GM19372 (cell line): ENCODE results near the gene BAG5.

ENCODE experiments used
- ATAC-seq: cut with Tn5 transposase; IDR thresholded peaks from one replicate; pipeline ENCODE4 v1.9.1; 2021; ENCODE audit warnings: mild to moderate bottlenecking, low read depth, moderate library complexity; ENCODE audit not compliant: unreplicated experiment

The BAG5 gene

GRCh38 chr14:103547941-103548462 is 14.5 kb downstream of the BAG5 start:
- ATAC-seq = no peak

GRCh38 chr14:103547455-103547940 is 15.0 kb downstream of the BAG5 start:
- no peak for ATAC-seq

DNA sequence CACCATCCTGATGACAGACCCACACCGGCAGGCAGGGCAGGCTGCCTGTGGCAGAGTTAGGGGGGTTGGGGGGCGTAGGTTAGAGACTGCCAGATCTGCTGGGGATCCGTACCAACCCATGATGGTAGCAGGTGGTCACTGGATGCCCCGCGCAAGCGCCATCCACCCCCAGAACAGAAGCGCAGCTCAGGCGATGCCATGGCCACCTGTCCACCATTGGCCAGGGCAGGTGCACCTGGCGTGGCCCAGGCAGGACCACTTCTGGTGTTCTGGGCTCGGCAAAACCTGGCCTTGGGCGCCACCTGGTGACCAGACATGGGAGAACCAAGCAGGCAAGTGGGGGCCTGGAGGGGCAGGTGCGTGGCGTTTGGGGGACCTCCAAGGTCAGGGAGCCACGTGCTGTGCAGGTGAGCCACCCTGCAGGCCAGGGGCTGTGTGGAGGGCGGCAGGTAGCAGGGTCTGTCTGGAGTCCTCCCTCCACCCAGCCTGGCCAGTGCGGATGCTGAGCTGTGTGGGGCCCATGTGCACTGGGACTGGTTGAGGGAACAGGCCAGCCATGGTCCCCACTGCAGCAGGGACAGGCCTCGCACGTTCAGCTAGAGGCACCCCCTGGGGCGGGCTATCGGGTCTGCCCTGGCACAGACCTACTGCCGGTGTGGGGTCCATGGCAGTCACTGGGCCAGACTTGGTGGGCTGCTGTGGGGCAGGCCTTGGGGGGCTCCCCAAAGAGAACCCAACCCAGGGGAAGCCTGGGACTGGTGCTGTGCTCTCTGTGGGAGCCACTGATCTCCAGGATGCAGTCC is 15.6 kb downstream of the BAG5 start:
- ATAC-seq = no peak

- ATAC-seq = no peak
Measured at GRCh38 chr14:103545915-103546651, 16.4 kb downstream of the BAG5 start.

DNA sequence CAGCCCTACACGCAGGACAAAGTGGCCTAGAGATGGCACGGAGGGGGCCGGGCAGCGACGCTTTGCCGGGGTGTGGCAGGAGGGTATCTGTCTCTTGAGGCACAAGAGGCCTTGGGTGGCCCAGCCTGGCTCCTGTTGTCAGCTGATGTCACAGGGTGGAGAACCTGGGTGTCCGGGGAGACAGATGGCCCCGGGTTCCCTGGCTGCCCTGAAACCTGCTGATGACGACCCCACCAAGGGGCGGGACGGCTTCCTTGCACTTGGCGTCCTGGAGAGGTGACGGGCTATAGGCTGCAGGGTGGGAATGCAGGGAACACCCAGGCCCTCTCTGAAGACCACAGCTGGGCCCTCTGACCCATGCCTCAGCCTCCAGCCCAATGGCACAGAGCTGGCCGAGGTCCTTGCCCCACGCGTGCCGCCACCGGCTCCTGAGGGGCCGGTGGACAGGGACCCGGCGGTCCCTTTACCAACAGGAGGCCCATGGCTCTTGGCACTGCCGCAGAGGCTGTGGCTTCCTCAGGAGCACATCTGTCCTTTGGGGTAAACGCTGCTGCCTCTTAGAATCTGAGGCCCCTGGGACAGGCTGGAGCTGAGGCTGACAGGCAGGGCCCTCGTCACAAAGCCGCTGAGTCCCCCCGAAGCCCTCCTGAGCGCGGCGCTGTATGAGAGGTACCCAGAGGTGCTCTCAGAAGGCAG is 17.1 kb downstream of the BAG5 start:
- no peak for ATAC-seq

DNA sequence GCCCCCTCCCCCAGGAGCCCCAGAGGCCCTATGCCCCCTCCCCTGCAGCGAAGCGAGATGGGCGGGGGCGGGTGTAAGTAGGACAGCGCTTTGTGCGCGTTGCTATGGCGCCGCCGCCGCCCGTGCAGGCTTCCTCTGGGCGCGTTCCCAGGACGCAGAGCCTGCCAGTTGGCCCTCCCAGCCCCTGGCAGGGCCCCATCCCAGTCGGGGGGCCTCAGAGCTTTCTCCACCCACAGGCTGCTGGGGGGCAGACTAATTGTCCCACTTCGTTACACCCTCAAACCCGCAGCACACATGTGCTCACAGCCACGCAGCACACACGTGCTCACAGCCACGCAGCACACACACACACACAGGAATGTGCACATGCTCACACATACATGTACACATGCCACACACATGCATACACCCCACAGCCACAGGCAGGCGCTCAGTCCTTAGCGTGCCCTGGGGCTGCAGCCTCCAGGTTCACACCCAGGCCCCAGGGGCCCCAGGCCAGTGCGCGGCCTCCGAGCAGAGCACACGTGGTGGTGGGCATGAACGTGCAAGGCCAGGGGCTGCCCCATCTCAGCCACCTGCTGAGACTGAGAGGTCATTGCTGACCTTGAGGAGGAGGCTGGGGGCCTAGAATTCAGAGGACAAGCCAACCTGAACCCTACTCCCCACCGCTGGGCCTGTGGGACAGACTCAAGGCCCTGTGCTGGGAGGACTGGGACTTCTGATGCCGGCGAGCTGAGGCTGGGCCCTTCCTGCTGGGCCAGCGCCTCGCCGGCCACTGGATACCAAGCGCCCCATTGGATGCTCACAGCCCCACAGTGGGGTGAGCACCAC is 17.9 kb downstream of the BAG5 start:
- ATAC-seq = no peak

GRCh38 chr14:103543721-103544387 is 18.6 kb downstream of the BAG5 start:
- ATAC-seq = no peak

DNA sequence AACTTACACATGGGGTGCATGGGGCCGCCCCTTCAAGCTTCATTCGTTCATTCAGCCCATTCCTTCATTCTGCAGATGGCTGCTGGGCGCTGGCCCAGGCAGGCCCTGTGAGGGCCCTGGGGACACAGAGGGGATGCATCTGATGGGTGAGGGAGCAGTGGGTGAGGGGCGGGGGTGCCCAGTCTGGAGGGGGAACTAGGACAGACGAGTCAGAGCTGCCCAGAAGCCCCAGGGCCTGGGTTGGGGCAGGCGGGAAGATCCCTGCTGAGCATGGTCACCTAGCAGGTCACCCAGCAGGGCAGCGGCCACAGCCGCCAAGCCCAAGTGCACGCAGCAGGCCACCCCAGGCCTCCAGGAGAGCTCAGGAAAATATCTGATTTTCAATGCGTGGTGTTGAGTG is 19.3 kb downstream of the BAG5 start:
- no peak for ATAC-seq

GRCh38 chr14:103542605-103543088 is 19.8 kb downstream of the BAG5 start:
- ATAC-seq = no peak

GRCh38 chr14:103541709-103542604 is 20.5 kb downstream of the BAG5 start:
- no peak for ATAC-seq

- no peak for ATAC-seq
Measured at GRCh38 chr14:103540821-103541708, 21.4 kb downstream of the BAG5 start.

GRCh38 chr14:103539056-103539825 is 23.2 kb downstream of the BAG5 start:
- ATAC-seq = no peak

- no peak for ATAC-seq
Measured at GRCh38 chr14:103538291-103539055, 24.0 kb downstream of the BAG5 start.

DNA sequence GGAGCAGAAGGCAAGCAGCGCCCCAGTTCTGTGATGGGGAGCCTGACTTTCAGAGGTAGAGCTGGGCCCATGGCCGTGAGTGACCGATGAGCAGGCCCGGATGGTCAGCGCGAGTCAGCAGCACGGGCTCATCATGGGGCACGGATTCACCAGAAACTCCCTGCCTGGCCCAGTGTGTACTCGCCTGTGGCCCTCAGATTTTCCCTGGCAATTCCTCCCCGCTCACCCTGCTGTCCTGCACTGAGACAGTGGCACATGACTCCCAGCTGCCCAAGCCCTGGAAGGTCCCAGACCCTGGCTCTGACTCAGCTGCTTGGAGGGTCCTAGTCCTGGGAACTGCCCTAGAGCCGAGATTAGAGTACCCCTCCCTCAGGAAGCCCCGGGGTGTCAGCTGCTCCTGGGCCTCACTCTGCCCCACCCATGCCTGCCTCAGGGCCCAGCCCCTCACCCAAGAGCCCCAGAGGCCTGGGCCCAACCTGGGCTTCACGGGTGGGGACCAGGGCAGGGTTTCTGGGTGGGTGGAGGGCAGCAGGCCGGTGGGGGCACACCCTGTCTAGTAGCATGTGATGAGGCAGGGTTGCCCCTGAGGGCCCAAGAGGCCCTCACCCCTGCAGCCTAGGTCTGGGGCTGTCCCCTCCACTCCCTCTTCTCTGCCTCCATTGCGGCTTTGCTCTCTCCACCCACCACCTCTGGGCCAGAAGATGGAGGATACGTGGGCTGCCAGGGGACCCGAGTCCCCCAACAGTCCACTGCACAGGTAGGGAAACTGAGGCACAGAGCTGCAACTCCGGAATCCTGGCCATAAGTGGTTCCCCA is 25.1 kb downstream of the BAG5 start:
- no peak for ATAC-seq

DNA sequence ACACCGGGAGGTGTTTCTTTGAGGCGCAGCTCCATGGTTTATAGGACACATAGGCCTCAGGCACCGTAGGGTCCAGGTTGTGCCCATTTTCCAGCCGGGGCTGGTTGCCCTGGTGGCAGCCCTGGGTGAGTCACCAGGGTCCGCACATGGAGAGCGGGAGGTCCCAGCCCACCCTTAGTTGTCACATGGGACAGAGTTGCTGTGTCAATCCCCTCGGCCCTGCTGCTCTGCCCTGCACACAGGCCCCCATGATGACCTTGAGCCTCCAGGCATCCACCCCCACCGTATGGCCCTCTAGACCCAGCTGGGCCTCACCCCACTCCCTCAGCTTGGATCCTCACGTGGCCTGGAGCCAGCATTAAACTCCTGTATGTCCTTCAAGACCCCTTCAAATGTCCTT is 25.8 kb downstream of the BAG5 start:
- no peak for ATAC-seq
